HL-60 (cell line): ENCODE data around the gene ENPEP.

Experiments used
- CTCF ChIP-seq: IDR thresholded peaks from one replicate; pipeline ENCODE4 v1.5.1; 2011; ENCODE audit warnings: low read length, control low read depth, inconsistent platforms; ENCODE audit not compliant: insufficient read depth
- GABPA ChIP-seq: IDR thresholded peaks from 2 replicates; pipeline ENCODE4 v1.6.1; 2012; ENCODE audit warnings: low read depth
- POLR2AphosphoS5 ChIP-seq: IDR thresholded peaks from 2 replicates; pipeline ENCODE4 v1.6.1; 2012; ENCODE audit warnings: low read depth
- REST ChIP-seq: IDR thresholded peaks from 2 replicates; pipeline ENCODE4 v1.6.1; 2012; ENCODE audit warnings: low read depth; ENCODE audit not compliant: insufficient replicate concordance
- SPI1 ChIP-seq: IDR thresholded peaks from 2 replicates; pipeline ENCODE4 v1.6.1; 2012; ENCODE audit warnings: low read depth, mild to moderate bottlenecking, borderline replicate concordance

GRCh38 chr4:110609044-110609750 lies 133.2 kb downstream of the ENPEP start:
- no peak for TF ChIP-seq CTCF
- TF ChIP-seq REST = no peak
- no peak for TF ChIP-seq POLR2AphosphoS5
- TF ChIP-seq GABPA = no peak
- no peak for TF ChIP-seq SPI1
